GM19372 (cell line): ENCODE results near the gene IGFBP3.

Experiments
- ATAC-seq: cut with Tn5 transposase; IDR thresholded peaks from one replicate; pipeline ENCODE4 v1.9.1; 2021; ENCODE audit warnings: mild to moderate bottlenecking, low read depth, moderate library complexity; ENCODE audit not compliant: unreplicated experiment

Gene IGFBP3

GRCh38 chr7:45893374-45893995, 27.6 kb downstream of the IGFBP3 start:
- ATAC-seq: no peak

- no peak for ATAC-seq
Measured at GRCh38 chr7:45892407-45893035, 28.6 kb downstream of the IGFBP3 start.

DNA sequence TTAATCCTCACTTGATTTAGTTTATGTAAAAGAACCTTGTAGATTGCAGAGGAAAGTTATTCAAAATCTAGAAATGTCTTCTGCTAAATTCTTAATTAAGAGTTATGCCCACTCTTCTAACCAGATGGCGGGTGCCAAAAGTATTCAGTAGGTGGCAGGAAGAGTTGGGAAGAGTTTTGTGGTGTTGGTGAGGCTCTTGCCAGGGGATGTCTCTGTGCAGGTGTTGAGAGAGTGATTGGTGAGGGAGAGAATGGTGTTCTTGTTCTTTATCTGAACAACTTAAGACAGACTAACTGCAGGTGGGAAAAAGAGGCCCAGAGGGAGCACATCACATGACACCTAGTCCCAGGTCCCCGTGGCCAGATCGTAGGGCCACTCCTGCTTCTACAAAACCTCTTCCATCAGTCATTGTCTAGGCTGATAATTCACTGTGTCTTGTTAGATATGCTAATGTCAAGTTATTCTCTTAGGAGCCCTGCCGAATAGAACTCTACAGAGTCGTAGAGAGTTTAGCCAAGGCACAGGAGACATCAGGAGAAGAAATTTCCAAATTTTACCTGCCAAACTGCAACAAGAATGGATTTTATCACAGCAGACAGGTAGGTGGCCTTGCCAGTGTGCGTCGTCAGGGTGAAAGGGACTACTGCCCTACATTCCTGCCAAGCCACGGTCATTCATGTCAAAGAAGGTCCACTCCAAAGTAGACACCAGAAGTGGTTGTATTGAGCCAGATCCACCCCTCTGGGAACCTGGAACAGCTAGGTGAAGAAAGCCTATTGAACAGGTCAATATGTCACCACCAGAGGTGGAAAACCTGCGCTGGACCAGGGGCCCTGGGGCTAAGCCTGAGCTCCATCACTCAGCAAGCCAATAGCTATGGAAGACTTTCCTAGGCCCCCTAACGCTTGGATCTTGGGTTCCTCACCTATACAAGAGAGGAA, 29.3 kb downstream of the IGFBP3 start:
- no peak for ATAC-seq

DNA sequence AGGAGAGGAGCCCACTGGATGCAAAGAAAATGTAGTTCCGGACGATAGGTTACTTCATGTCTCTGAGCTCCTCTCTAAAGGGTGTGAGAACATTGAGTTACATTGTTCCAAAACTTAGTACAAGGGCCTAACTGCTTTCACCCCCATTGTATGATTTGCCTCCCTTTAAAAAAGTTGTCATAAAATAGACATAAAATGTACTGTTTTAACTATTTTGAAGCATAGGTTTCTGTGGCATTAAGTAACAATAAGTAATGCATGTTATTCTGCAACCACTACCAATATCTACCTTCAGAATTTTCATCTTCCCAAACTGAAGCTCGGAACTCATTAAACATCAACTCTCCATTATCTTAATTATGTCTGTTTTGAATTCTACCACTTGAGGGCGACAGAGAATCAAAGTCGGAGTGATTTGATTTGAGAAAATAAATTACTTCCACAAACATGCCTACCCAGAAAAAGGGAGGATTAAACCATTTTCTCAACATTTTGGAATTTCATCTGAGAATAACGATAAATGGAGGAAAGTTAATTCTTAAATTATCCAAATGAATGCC, 30.1 kb downstream of the IGFBP3 start:
- no peak for ATAC-seq

DNA sequence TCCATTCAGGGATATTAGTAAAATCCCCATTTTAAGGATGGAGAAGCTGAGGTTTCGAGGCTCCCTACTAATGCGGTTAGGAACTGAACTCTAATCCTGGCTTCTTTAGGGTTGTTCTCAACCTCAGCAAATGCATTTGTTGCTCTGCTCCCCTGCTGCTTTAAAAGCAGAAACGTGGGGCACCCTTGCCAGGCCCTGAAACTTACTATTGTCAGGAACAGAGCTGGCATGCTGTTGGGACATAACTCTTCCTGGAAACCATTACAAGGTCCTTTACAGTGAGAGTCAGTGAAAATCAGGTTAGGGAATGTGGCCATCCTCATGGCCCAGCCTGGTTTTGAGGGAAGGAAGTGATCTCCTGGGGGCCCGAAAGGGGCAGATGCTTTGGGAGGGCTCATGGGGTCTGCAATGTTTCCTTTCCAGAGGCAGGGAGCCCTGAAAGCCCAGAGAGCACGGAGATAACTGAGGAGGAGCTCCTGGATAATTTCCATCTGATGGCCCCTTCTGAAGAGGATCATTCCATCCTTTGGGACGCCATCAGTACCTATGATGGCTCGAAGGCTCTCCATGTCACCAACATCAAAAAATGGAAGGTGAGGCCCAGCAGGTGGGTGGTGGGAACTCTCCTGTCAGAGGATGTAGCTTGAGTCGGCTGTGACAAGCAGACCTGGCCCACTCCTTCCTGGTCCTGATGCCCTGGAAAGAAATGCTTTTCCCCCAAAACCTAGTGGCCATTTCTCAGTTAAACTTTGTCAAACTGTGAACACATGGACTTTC, 30.8 kb downstream of the IGFBP3 start:
- no peak for ATAC-seq

GRCh38 chr7:45889367-45890067, 31.6 kb downstream of the IGFBP3 start:
- ATAC-seq: no peak

DNA sequence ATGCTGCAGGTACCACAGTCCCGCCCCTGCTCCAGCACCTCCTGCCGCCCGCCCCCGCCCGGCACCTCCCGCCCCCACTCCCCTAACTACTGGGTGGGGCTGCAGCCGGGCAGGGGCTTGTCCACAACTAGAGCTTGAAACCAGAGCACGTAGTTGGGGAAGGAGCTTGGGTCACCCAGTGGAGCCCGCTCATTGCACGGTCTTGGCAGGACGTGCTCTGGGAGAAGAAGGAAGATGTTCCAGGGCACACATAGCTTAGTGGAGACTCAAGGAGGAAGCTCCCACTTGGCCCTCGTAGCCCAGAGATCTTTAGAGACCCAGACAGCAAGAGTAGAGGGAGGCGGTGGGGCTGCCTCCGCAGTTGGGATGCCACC, 32.1 kb downstream of the IGFBP3 start:
- ATAC-seq: no peak

DNA sequence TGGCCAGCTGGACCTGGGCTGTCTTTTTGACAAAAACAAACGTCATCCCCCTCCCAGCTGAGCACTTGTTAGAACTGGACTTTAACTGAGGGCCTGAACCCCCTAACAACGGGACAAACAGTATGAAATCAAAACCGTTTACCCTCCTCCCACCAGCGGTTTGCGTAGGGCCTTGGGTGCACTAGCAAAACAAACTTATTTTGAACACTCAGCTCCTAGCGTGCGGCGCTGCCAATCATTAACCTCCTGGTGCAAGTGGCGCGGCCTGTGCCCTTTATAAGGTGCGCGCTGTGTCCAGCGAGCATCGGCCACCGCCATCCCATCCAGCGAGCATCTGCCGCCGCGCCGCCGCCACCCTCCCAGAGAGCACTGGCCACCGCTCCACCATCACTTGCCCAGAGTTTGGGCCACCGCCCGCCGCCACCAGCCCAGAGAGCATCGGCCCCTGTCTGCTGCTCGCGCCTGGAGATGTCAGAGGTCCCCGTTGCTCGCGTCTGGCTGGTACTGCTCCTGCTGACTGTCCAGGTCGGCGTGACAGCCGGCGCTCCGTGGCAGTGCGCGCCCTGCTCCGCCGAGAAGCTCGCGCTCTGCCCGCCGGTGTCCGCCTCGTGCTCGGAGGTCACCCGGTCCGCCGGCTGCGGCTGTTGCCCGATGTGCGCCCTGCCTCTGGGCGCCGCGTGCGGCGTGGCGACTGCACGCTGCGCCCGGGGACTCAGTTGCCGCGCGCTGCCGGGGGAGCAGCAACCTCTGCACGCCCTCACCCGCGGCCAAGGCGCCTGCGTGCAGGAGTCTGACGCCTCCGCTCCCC, 32.7 kb downstream of the IGFBP3 start, which contains the start of gene IGFBP1:
IGFBP1 (plus strand) TSS at position 304 of the 808 bp plus-strand sequence; CDS start at position 469, 165 bp downstream.
- no peak for ATAC-seq

DNA sequence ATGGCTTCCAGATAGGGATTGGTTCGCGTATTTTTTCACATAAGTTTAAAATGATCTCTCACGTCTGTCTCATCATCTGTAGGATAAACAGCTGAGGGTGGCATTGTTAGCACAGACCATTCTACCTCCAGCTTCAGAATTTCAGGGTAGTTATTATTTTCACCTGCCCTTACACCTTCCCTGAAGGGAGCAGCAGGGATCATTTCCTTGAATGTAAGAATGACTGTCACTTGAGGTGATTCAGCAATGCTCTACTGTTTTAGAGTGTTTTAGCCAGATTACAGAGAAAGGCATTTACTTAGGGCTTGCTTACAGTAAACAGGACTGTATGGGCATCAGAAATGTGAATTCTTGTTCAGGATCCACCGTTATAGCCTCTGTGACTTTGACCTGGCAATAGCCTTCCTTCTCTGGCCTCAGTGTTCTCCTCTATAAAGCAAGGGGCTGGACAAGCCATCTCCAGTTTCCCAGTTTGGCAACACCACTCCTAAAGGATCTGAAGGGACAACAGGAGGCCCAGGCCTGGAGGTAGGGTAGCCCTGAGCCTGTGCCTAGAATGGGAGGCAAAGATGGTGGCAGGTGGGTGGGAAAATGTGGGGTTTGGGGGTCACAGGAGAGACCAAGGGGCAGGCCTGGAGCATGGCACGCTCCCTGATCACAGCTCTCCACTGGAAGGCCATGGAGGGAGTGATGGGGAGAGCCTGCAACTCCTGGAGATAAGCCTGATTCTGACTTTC, 34.0 kb downstream of the IGFBP3 start:
- ATAC-seq: no peak

- no peak for ATAC-seq
Measured at GRCh38 chr7:45885264-45885882, 35.7 kb downstream of the IGFBP3 start.

DNA sequence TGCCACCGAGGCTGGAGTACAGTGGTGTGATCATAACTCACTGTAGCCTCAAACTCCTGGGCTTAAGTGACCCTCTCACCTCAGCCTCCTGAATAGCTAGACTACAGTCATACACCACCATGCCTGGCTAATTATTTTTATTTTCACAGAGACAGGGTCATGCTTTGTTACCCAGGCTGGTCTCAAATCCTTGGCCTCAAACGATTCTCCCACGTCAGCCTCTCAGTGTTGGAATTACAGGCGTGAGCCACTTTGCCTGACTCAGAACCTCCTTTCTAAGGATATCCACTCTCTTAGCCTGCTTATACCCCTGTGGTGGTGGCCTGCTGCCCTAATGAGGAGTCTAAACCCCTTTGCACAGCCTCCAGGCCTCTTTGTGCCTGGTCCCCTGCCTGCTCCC, 36.9 kb downstream of the IGFBP3 start:
- ATAC-seq: no peak

GRCh38 chr7:45882465-45882810, 38.6 kb downstream of the IGFBP3 start:
- no peak for ATAC-seq

DNA sequence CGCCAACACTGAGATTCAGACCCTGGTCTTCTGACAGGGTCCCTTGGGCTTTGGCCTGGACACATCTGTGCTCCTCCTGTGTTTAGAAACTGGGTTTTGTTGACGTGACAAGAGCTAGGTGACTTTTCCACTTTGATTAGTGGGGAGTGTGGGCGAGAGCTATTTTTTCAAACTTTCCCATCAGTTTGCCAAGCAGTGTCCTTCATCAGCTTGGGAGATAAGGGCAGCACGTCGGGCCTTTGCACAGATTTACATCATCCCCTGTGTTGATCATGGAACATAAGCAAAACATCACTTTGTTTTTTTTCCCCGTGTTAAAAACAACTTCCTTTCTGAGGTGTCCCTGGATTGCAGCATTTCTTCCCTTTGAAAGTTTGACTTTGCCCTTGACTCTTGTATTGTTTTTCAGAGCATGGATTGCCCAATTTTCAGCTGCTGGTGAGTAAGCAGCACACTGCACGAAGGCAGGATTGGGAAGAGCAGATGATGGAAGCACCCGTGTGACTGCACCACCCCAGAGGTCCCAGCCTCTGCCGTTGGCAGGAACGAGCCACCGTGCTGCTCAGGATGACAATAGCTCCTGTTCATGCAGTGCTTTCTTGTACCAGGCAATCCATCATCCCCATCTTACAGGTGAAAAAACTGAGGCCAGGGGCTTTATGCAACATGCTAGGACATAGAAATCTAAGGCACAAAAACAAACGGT, 39.2 kb downstream of the IGFBP3 start:
- no peak for ATAC-seq

- ATAC-seq: no peak
Measured at GRCh38 chr7:45881280-45881758, 39.8 kb downstream of the IGFBP3 start.

GRCh38 chr7:45880433-45880860, 40.6 kb downstream of the IGFBP3 start:
- no peak for ATAC-seq

- ATAC-seq: no peak
Measured at GRCh38 chr7:45878457-45879144, 42.5 kb downstream of the IGFBP3 start.
